ENCODE measurements around the gene GDA.
A peak's percentile ranks its signal among the peaks of the same experiment; 100 is the strongest.

GDA gene

DNA sequence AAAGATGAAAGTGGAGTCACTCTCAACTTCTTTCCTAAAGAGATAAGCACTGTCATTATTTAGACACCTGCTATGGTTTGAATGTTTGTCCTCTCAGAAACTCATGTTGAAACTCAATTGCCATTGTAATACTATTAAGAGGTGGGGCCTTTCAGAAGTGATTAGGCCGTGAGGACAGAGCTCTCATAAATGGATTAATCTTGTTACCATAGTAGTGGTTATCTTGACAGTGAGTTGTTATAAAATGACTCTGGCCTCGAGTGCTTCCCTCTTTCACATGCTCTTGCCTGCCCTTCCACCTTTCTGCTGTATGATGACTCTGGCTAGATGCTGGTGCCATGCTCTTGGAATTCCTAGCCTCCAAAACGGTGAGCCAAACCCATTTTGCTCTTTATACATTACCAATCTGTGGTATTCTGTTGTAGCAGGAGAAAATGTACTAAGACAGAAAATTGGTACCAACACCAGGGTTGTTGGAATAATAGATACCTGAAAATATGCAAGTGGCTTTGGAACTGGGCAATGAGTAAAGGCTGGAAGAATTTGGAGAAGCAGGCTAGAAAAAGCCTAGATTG is 38.0 kb downstream of the GDA start:
- DNase-seq (ENCODE audit: extremely low read depth, low read depth), result no peak
- no peak for TF ChIP-seq CTCF (IDR thresholded peaks at IDR 0.05; ENCODE audit: low read depth, low read length)

- no peak for TF ChIP-seq CTCF (IDR thresholded peaks at IDR 0.05; ENCODE audit: low read depth, low read length)
- no peak for DNase-seq (ENCODE audit: extremely low read depth, low read depth)
Measured at GRCh38 chr9:72188232-72188631, 39.0 kb downstream of the GDA start.

DNA sequence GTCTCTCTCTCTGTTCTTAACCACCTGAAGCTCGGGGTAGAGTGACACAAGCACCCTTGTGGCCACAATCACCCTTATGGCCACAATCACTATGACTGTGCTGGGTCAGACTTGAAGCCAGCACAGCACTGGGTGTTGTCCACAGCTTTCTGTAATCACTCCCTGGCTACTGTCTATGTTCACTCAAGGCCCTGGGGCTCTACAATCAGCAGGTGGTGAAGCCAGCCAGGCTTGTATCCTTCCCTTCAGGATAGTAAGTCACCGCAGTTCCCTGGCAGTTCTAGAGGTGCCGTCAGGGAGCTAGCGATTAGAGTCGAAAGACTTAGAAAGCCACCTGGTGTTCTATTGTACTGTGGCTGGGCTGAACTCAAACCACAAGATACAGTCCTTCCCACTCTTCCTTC is 44.2 kb downstream of the GDA start:
- no peak for DNase-seq (ENCODE audit: extremely low read depth, low read depth)
- TF ChIP-seq CTCF (IDR thresholded peaks at IDR 0.05; ENCODE audit: low read depth, low read length), result no peak

GRCh38 chr9:72199238-72199637 is 50.0 kb downstream of the GDA start:
- DNase-seq (ENCODE audit: extremely low read depth, low read depth), result no peak
- no peak for TF ChIP-seq CTCF (IDR thresholded peaks at IDR 0.05; ENCODE audit: low read depth, low read length)

DNA sequence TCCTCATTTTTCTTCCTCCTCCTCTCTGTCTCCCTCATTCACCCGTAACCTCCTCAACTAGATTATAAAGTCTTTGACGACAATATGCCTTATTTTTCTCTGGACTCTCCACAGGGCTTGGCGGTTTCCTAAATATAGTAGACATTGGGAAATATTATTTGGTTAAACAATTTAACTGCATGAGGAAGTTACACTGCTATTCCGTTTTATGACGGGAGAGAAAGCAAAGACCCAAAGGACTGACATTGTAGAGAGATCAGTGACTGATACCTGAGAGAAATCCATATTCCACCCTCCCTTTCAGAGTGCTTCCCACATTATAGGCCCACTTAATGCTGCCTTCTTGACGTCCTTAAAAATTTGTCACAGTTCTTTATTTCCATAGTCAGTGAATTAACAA is 51.2 kb downstream of the GDA start:
- TF ChIP-seq CTCF (IDR thresholded peaks at IDR 0.05; ENCODE audit: low read depth, low read length), result no peak
- DNase-seq (ENCODE audit: extremely low read depth, low read depth), result no peak

DNA sequence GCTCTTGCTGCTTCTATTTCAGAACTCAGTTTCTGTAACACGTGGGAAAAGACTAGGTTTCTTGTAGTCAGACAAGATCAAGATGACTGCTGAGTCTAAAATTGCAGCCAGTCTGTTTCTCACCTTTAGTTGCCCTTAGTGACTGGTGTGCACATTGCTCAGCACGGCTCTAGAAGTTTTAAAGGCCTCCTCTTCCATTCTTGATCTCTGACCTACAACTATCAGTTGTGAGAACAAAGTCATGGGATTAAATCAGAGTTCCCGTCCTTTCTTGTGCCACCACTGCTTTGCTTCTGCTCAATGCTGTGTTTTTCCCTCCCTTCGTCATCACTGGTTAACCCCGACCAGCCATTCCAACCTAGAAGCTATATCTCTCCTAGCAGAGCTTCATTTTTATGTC is 52.8 kb downstream of the GDA start:
- no peak for TF ChIP-seq CTCF (IDR thresholded peaks at IDR 0.05; ENCODE audit: low read depth, low read length)
- DNase-seq (ENCODE audit: extremely low read depth, low read depth), result no peak

- peak; percentile 51 for TF ChIP-seq CTCF (IDR thresholded peaks at IDR 0.05; ENCODE audit: low read depth, low read length)
- DNase-seq (ENCODE audit: extremely low read depth, low read depth), result no peak
Measured at GRCh38 chr9:72203205-72203803, 54.1 kb downstream of the GDA start.
